ENCODE results near the gene CRYBG1.

GRCh38 chr6:106369739-106370138 lies 9.2 kb downstream of the CRYBG1 start:
- TF ChIP-seq CTCF (conservative IDR thresholded peaks at IDR 0.05; ENCODE audit: low read length) = no peak
- no peak for TF ChIP-seq EZH2phosphoT487 (IDR thresholded peaks at IDR 0.05; ENCODE audit: borderline replicate concordance)

Data from Loucy (cell line).